ENCODE results near the gene SLC25A23. TPM values are rescaled to one million over a fixed set of nuclear protein-coding genes. Genes with fewer than 3 reads are reported as not detected.
"Not testable (repeated sequence)": the region's sequence is repeated elsewhere in the genome, so short reads cannot be mapped to it uniquely, and the experiment has no call there.

The SLC25A23 gene
- total RNA-seq, 2 donors from 2014 or later = 58.8 to 69.2 TPM

- ATAC-seq = no peak
- intact Hi-C loops (cut with DNase I) = no loop called here
- no peak for DNase-seq
Measured at GRCh38 chr19:6429419-6430221, 30.0 kb downstream of the SLC25A23 start.

- intact Hi-C loops (cut with DNase I); ATAC-seq; DNase-seq: not testable (repeated sequence)
Measured at GRCh38 chr19:6428692-6429418, 30.7 kb downstream of the SLC25A23 start.

- intact Hi-C loops (cut with DNase I) = no loop called here
- ATAC-seq (no peak), DNase-seq (no peak)
Measured at GRCh38 chr19:6427131-6427530, 32.5 kb downstream of the SLC25A23 start.

GRCh38 chr19:6425732-6426620, 33.6 kb downstream of the SLC25A23 start:
- intact Hi-C loops (cut with DNase I) = no loop called here

DNA sequence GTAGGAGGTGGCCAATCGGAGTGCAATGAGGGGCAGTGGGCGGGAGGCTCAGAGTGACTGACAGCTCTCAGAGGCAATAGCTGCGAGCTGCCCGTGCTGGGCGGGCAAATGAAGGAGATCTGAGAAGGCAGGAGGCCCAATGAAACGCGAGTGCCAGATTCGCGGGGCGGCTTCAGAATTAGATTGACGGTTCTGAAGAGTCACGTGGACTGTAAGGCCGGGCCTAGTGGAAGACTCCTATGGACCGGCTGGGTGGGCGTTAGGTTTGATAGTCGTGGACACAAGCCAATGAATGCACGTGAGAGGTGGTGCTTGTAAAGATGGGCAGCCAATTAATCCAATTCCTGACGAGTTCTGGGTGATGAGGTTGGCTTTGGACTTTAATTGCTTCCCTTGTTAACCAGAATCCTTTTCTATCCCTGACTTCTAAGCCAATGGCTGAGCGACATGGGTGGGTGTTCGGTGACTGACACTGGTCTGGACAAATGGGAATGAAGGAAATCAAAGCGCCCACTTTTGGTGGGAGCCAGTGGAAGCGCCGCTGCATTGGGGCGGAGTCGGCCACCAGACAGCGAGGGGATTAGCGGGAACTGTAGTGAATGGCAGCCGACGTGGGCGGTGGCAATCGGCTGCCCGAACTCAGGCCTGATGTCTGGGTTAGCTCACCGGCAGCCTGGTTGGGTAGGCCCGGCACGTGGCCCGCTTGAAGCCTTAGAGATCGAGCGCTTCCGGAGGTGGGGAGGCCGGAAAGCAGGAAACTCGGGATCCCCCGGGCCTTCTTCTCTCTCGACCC, 34.5 kb downstream of the SLC25A23 start:
- ATAC-seq (peak; percentile 94 to 96), DNase-seq (peak; percentile 95)
- intact Hi-C loops (cut with DNase I) = no loop called here

More at GRCh38 chr19:6425732-6426620, 33.6 kb downstream of the SLC25A23 start:
- DNase-seq (no peak), ATAC-seq (no peak)

GRCh38 chr19:6424195-6424938, 35.2 kb downstream of the SLC25A23 start, which contains the start of gene KHSRP:
TSS of gene KHSRP (minus strand) at chr19:6424811. CDS start at chr19:6424701, 110 bp downstream.
- intact Hi-C loops (cut with DNase I) = no loop called here
- DNase-seq = peak; percentile 100
- no peak for ATAC-seq

DNA sequence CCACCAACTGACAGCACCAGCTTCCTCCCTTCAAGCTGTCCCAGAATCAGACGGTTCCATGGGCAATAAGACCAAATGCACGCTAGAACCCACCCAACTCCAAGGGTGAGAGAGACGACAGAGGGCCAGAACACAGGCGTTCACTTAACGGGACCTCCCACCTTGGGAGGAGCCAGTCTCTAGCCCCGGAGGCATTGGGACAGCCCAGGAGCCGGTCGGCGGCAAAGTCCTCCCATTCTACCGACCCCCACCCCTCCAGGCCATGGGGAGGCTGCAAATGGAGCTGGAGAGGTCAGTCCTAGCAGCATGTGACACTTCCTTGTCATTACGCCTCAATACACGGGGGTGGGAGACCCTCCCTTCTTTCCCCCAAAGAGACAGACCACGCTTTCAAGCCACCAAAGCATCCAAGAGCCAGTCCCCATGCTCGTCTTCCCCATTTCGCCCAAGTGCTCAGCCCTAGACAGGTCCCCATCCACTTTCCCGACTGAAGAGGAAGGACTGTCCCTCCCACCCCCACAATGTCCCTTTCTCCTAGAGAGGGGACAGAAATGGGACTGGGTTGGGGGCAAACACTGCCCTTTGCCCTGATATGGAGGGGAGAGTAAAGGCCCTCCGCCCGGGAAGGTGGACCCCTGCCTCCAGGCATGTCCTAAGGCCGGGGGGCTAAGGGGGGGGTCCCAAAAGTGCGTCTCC, 35.9 kb downstream of the SLC25A23 start:
- intact Hi-C loops (cut with DNase I) = no loop called here
- no peak for ATAC-seq
- peak; percentile 58 for DNase-seq

DNA sequence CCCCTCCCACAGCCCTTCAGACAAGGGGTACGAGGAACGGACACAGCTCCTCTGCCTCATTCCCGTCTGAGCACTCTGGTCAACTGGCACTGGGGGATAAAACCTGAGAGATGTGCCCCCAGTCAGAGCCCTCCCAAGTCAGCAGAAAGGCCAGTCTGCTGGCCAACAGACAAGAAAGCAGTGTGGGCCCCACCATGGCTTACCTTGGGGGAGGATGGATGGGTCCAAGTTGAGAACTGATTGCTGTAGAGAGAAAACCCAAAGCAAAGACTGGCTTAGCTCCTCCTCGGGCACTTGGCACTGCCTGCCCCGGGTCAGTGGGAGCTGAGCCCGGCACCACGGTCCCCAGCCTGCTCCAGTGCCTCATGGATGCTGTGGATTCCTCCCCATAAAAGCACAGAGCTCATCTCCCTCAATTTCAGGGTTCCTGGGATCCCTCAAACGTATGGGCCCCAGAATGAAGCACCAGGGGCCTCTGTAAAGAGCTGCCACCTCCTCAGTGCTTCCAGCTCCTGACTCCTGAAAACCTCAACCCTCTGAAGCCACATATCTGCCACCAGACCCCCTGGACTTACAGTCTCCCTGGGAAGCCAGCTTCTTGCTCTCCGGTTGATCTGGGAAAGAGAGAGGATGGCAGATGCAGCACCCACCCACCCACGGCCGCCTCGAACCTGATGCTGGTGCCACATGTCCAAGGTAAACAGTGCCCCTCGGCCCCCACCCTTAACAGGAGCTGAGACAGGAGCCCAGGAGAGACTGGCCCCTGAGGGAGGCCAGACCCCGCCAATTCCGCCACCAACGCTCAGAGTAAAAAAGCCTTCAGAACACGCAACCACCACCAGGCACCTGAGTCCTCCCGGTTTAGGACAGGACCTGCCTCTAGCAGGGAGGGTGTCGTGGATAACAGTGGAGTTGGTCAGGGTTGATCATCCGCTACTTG, 38.2 kb downstream of the SLC25A23 start:
- ATAC-seq = no peak
- no peak for DNase-seq
- intact Hi-C loops (cut with DNase I) = no loop called here

DNA sequence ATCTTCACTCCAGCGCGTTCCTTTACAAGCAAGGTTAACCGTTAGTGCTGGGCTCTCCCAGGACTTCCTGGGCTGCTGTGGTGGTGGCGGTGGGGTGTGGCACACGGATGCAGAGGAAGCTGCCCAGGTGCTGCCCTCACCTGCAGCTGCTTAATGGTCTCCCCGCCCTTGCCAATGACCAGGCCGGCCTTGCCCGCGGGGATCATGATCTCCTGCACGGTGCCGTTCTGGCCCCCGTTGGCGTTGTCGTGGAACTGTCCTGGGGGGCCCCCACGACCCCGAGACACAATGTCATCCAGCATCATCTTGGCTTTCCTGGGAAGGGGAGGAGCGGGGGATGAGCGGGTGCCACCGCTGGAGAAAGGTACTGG, 41.0 kb downstream of the SLC25A23 start:
- intact Hi-C loops (cut with DNase I) = no loop called here
- ATAC-seq = no peak
- DNase-seq = no peak

- DNase-seq (no peak), ATAC-seq (peak; percentile 40 to 60)
- intact Hi-C loops (cut with DNase I) = no loop called here
Measured at GRCh38 chr19:6417713-6418561, 41.7 kb downstream of the SLC25A23 start.

DNA sequence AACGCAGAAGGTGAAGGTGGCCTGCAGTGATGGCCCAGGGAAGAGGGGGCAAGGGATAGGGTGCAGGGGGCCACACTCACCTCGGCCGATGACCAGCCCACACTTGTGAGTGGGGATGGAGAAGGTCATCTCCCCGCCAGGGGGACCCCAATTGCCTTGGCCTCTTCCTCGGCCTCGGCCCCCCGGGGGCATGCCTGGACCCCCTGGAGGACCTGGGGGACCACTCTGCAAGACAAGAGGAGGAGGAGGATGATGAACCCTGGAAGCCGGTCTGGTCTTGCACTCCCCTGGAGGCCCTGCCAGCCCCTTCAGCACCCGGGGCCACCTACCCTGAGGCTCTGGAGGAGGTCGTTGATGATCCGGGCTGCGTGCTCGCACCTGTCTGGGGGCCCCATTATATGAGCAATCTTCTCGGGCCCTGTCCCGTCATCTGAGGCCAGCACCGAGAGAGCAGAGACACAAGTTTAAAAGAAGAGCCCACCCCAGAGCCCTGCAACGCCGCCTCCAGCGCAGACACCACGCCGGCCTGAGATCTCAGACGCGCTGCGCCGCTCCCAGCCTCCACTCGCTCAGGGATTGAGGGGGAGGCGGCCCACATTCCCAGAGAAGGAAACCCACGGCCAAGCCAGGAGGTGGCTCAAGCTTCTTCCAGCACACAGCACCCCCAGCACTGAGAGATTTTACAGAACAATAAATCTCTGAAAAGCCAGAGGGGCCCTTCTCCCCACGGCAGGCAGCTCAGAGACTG, 42.8 kb downstream of the SLC25A23 start:
- no peak for DNase-seq

DNA sequence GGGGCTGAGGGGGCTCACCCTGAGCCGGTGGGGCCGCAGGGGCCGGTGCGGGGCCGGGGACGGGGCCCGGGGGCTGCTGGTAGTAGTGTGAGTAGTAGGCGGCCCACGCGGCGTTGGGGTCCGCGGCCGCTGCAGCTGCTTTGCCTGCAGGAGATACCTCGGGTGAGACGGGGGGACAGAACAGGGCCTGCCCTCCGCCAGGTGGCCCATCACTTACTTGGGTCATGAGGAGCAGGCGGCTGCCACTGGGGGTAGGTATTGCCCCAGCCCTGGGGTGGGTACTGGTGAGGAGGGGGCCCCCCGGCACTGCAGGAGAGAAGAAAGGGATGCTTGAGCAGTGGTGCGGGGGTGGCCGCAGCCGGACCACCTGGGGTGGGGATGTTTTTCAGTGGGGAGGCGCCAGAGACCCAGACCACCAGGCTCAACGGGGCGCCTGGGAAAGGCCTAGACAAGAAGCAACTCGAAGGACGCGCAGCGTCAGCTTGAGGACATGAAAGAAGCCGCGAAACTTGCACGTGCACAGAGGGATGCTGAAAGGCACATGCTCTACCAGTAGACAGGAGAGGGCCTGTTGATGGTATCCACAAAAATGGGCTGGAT, 43.9 kb downstream of the SLC25A23 start:
- ATAC-seq (no peak), DNase-seq (no peak)
- intact Hi-C loops (cut with DNase I) = no loop called here

More for the DNA sequence above, 42.8 kb downstream of the SLC25A23 start:
- ATAC-seq = no peak
- intact Hi-C loops (cut with DNase I) = no loop called here

- no peak for ATAC-seq
- DNase-seq = no peak
- intact Hi-C loops (cut with DNase I) = no loop called here
Measured at GRCh38 chr19:6414793-6415590, 44.6 kb downstream of the SLC25A23 start.

Data from left cardiac atrium (tissue), 4 donors.